Esophagus squamous epithelium (tissue), 4 donors: ENCODE measurements around the gene RETREG3.

Experiments used
- POLR2A ChIP-seq, 4 donors: fragments of 450-650 bp; IDR thresholded peaks; one replicate each; pipeline ENCODE4 v1.6.1; 2017; ENCODE audit warnings: antibody characterized with exemption in 4 of 4, mild to moderate bottlenecking in 4 of 4, moderate library complexity in 3 of 4
- TF ChIP-seq, protein P1 (sequence below), 6 experiments: fragments of 450-650 bp in 4 of 6; fragments of 200-600 bp in 2 of 6; sonication (generic) in 2 of 6; IDR thresholded peaks; one replicate each; pipeline ENCODE4 v1.5.1; 2016 to 2019; ENCODE audit warnings: antibody characterized with exemption in 6 of 6, mild to moderate bottlenecking in 4 of 6, moderate library complexity in 4 of 6

- TF ChIP-seq, protein P1, sequence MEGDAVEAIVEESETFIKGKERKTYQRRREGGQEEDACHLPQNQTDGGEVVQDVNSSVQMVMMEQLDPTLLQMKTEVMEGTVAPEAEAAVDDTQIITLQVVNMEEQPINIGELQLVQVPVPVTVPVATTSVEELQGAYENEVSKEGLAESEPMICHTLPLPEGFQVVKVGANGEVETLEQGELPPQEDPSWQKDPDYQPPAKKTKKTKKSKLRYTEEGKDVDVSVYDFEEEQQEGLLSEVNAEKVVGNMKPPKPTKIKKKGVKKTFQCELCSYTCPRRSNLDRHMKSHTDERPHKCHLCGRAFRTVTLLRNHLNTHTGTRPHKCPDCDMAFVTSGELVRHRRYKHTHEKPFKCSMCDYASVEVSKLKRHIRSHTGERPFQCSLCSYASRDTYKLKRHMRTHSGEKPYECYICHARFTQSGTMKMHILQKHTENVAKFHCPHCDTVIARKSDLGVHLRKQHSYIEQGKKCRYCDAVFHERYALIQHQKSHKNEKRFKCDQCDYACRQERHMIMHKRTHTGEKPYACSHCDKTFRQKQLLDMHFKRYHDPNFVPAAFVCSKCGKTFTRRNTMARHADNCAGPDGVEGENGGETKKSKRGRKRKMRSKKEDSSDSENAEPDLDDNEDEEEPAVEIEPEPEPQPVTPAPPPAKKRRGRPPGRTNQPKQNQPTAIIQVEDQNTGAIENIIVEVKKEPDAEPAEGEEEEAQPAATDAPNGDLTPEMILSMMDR (IDR thresholded peaks at IDR 0.05) = no peak
- TF ChIP-seq POLR2A (IDR thresholded peaks at IDR 0.05) = no peak
These were observed 17.8 kb downstream of the RETREG3 start for GRCh38 chr17:42591411-42591810.
